ENCODE data around the gene ALPG.

ALPG gene

GRCh38 chr2:232435375-232435648 lies 28.7 kb downstream of the ALPG start:
- no peak for TF ChIP-seq POLR2AphosphoS5 (IDR thresholded peaks at IDR 0.05; ENCODE audit: low read depth, low read length)
- no peak for TF ChIP-seq FOXP2 (optimal IDR thresholded peaks at IDR 0.05; ENCODE audit: borderline replicate concordance, extremely low read depth, extremely low read length, insufficient read depth)
- no peak for TF ChIP-seq REST (IDR thresholded peaks at IDR 0.05; ENCODE audit: insufficient read depth in 1 of 2, low read depth in 2 of 2, low read length in 2 of 2)
- no peak for TF ChIP-seq SIN3A (IDR thresholded peaks at IDR 0.05; ENCODE audit: borderline replicate concordance, insufficient read depth, low read length)
- TF ChIP-seq TAF1 (IDR thresholded peaks at IDR 0.05; ENCODE audit: borderline replicate concordance, insufficient read depth, low read length) = no peak

GRCh38 chr2:232435805-232436204 lies 29.2 kb downstream of the ALPG start:
- TF ChIP-seq REST (IDR thresholded peaks at IDR 0.05; ENCODE audit: insufficient read depth in 1 of 2, low read depth in 2 of 2, low read length in 2 of 2) (no peak), SIN3A (IDR thresholded peaks at IDR 0.05; ENCODE audit: borderline replicate concordance, insufficient read depth, low read length) (no peak), TAF1 (IDR thresholded peaks at IDR 0.05; ENCODE audit: borderline replicate concordance, insufficient read depth, low read length) (no peak), POLR2AphosphoS5 (IDR thresholded peaks at IDR 0.05; ENCODE audit: low read depth, low read length) (no peak), FOXP2 (optimal IDR thresholded peaks at IDR 0.05; ENCODE audit: borderline replicate concordance, extremely low read depth, extremely low read length, insufficient read depth) (no peak)

GRCh38 chr2:232436381-232437194 lies 29.9 kb downstream of the ALPG start:
- TF ChIP-seq REST (IDR thresholded peaks at IDR 0.05; ENCODE audit: insufficient read depth in 1 of 2, low read depth in 2 of 2, low read length in 2 of 2) (no peak), FOXP2 (optimal IDR thresholded peaks at IDR 0.05; ENCODE audit: borderline replicate concordance, extremely low read depth, extremely low read length, insufficient read depth) (no peak), SIN3A (IDR thresholded peaks at IDR 0.05; ENCODE audit: borderline replicate concordance, insufficient read depth, low read length) (no peak), POLR2AphosphoS5 (IDR thresholded peaks at IDR 0.05; ENCODE audit: low read depth, low read length) (no peak), TAF1 (IDR thresholded peaks at IDR 0.05; ENCODE audit: borderline replicate concordance, insufficient read depth, low read length) (no peak)

- TF ChIP-seq FOXP2 (optimal IDR thresholded peaks at IDR 0.05; ENCODE audit: borderline replicate concordance, extremely low read depth, extremely low read length, insufficient read depth) (no peak), SIN3A (IDR thresholded peaks at IDR 0.05; ENCODE audit: borderline replicate concordance, insufficient read depth, low read length) (no peak), POLR2AphosphoS5 (IDR thresholded peaks at IDR 0.05; ENCODE audit: low read depth, low read length) (no peak), TAF1 (IDR thresholded peaks at IDR 0.05; ENCODE audit: borderline replicate concordance, insufficient read depth, low read length) (no peak), REST (IDR thresholded peaks at IDR 0.05; ENCODE audit: insufficient read depth in 1 of 2, low read depth in 2 of 2, low read length in 2 of 2) (no peak)
Measured at GRCh38 chr2:232437195-232437571, 30.5 kb downstream of the ALPG start.
